Jurkat, Clone E6-1 (cell line): ENCODE results near the gene PCCA.
A peak's percentile ranks its signal among the peaks of the same experiment; 100 is the strongest.

ENCODE experiments used
- DNase-seq: peaks from one replicate; pipeline ENCODE4 v3.0.0-alpha.2; 2011; ENCODE audit warnings: low read depth, low spot score
- H3K4me3 ChIP-seq: 2 replicates; pipeline ENCODE4 v1.5.1; 2011; ENCODE audit warnings: mild to moderate bottlenecking, low read length, control low read depth, moderate library complexity

Gene PCCA

GRCh38 chr13:100506600-100507422, 417.9 kb downstream of the PCCA start:
- no peak for DNase-seq

GRCh38 chr13:100508455-100508854, 419.6 kb downstream of the PCCA start:
- DNase-seq, result no peak
- H3K4me3 ChIP-seq, result no peak overlapping the region

More at GRCh38 chr13:100506600-100507422, 417.9 kb downstream of the PCCA start:
- H3K4me3 ChIP-seq, result no peak overlapping the region

GRCh38 chr13:100508996-100509395, 420.1 kb downstream of the PCCA start:
- DNase-seq, result no peak
- no peak overlapping the region for H3K4me3 ChIP-seq

GRCh38 chr13:100510208-100510957, 421.5 kb downstream of the PCCA start:
- no peak for DNase-seq

GRCh38 chr13:100511466-100511865, 422.6 kb downstream of the PCCA start:
- no peak overlapping the region for H3K4me3 ChIP-seq
- no peak for DNase-seq

More at GRCh38 chr13:100510208-100510957, 421.5 kb downstream of the PCCA start:
- no peak overlapping the region for H3K4me3 ChIP-seq

- no peak for DNase-seq
- no peak overlapping the region for H3K4me3 ChIP-seq
These were observed 423.5 kb downstream of the PCCA start for GRCh38 chr13:100512422-100512821.

GRCh38 chr13:100513171-100513570, 424.3 kb downstream of the PCCA start:
- H3K4me3 ChIP-seq, result no peak overlapping the region
- DNase-seq, result no peak

- no peak overlapping the region for H3K4me3 ChIP-seq
- no peak for DNase-seq
These were observed 425.2 kb downstream of the PCCA start for GRCh38 chr13:100513987-100514670.

- peak; percentile 47 for DNase-seq
- H3K4me3 ChIP-seq, result no peak overlapping the region
These were observed 426.0 kb downstream of the PCCA start for GRCh38 chr13:100514788-100515409.

GRCh38 chr13:100515410-100515800, 426.5 kb downstream of the PCCA start:
- no peak for DNase-seq
- H3K4me3 ChIP-seq, result no peak overlapping the region

GRCh38 chr13:100517135-100517534, 428.2 kb downstream of the PCCA start:
- no peak overlapping the region for H3K4me3 ChIP-seq
- DNase-seq, result no peak

GRCh38 chr13:100517728-100518127, 428.8 kb downstream of the PCCA start:
- no peak overlapping the region for H3K4me3 ChIP-seq
- DNase-seq, result no peak

GRCh38 chr13:100518394-100519062, 429.6 kb downstream of the PCCA start:
- no peak overlapping the region for H3K4me3 ChIP-seq
- no peak for DNase-seq

GRCh38 chr13:100519626-100520025, 430.7 kb downstream of the PCCA start:
- no peak for DNase-seq
- no peak overlapping the region for H3K4me3 ChIP-seq

GRCh38 chr13:100520936-100521850, 432.3 kb downstream of the PCCA start:
- DNase-seq, result no peak

GRCh38 chr13:100521851-100522617, 433.1 kb downstream of the PCCA start:
- no peak overlapping the region for H3K4me3 ChIP-seq

More at GRCh38 chr13:100520936-100521850, 432.3 kb downstream of the PCCA start:
- no peak overlapping the region for H3K4me3 ChIP-seq

GRCh38 chr13:100522618-100523309, 433.9 kb downstream of the PCCA start:
- DNase-seq, result no peak
- no peak overlapping the region for H3K4me3 ChIP-seq

More at GRCh38 chr13:100521851-100522617, 433.1 kb downstream of the PCCA start:
- no peak for DNase-seq
